Measurements from ENCODE around the gene TBL1XR1.

The TBL1XR1 gene

GRCh38 chr3:177122183-177122856 lies 75.0 kb downstream of the TBL1XR1 start:
- no peak for DNase-seq
- intact Hi-C loops (cut with DNase I), result loop anchor here (10.0 kb wide), 1 partner anchor 62 kb away; no protein-coding TSS in a partner anchor

- intact Hi-C loops (cut with DNase I), result loop anchor here (10.0 kb wide), 1 partner anchor 65 kb away; no protein-coding TSS in a partner anchor
- DNase-seq, result no peak
Measured at GRCh38 chr3:177119829-177120228, 77.5 kb downstream of the TBL1XR1 start.

- no peak for DNase-seq
Measured at GRCh38 chr3:177114253-177114652, 83.0 kb downstream of the TBL1XR1 start.

GRCh38 chr3:177111541-177111949 lies 85.7 kb downstream of the TBL1XR1 start:
- DNase-seq, result no peak
- intact Hi-C loops (cut with DNase I), result no loop called here

More at GRCh38 chr3:177114253-177114652, 83.0 kb downstream of the TBL1XR1 start:
- intact Hi-C loops (cut with DNase I), result no loop called here

- intact Hi-C loops (cut with DNase I), result no loop called here
- no peak for DNase-seq
Measured at GRCh38 chr3:177110895-177111294, 86.4 kb downstream of the TBL1XR1 start.

GRCh38 chr3:177110386-177110785 lies 86.9 kb downstream of the TBL1XR1 start:
- intact Hi-C loops (cut with DNase I), result no loop called here

GRCh38 chr3:177109688-177110330 lies 87.5 kb downstream of the TBL1XR1 start:
- intact Hi-C loops (cut with DNase I), result no loop called here
- no peak for DNase-seq

More at GRCh38 chr3:177110386-177110785, 86.9 kb downstream of the TBL1XR1 start:
- DNase-seq, result no peak

- intact Hi-C loops (cut with DNase I), result no loop called here
- no peak for DNase-seq
Measured at GRCh38 chr3:177108648-177109047, 88.6 kb downstream of the TBL1XR1 start.

GRCh38 chr3:177107461-177108239 lies 89.6 kb downstream of the TBL1XR1 start:
- no peak for DNase-seq
- intact Hi-C loops (cut with DNase I), result no loop called here

GRCh38 chr3:177106594-177106993 lies 90.7 kb downstream of the TBL1XR1 start:
- no peak for DNase-seq
- intact Hi-C loops (cut with DNase I), result no loop called here

GRCh38 chr3:177106184-177106583 lies 91.1 kb downstream of the TBL1XR1 start:
- DNase-seq, result no peak
- intact Hi-C loops (cut with DNase I), result no loop called here

- intact Hi-C loops (cut with DNase I), result no loop called here
- no peak for DNase-seq
Measured at GRCh38 chr3:177105623-177106022, 91.7 kb downstream of the TBL1XR1 start.

GRCh38 chr3:177104299-177104992 lies 92.8 kb downstream of the TBL1XR1 start:
- DNase-seq, result no peak
- intact Hi-C loops (cut with DNase I), result no loop called here

GRCh38 chr3:177102553-177102952 lies 94.7 kb downstream of the TBL1XR1 start:
- intact Hi-C loops (cut with DNase I), result no loop called here
- DNase-seq, result no peak

GRCh38 chr3:177098551-177098950 lies 98.7 kb downstream of the TBL1XR1 start:
- DNase-seq, result no peak
- intact Hi-C loops (cut with DNase I), result no loop called here

- intact Hi-C loops (cut with DNase I), result no loop called here
Measured at GRCh38 chr3:177096615-177097014, 100.7 kb downstream of the TBL1XR1 start.

GRCh38 chr3:177093966-177094365 lies 103.3 kb downstream of the TBL1XR1 start:
- DNase-seq, result no peak
- intact Hi-C loops (cut with DNase I), result no loop called here

More at GRCh38 chr3:177096615-177097014, 100.7 kb downstream of the TBL1XR1 start:
- no peak for DNase-seq

GRCh38 chr3:177089901-177090300 lies 107.4 kb downstream of the TBL1XR1 start:
- intact Hi-C loops (cut with DNase I), result no loop called here
- no peak for DNase-seq

- no peak for DNase-seq
- intact Hi-C loops (cut with DNase I), result no loop called here
Measured at GRCh38 chr3:177089110-177089509, 108.2 kb downstream of the TBL1XR1 start.

- intact Hi-C loops (cut with DNase I), result no loop called here
- no peak for DNase-seq
Measured at GRCh38 chr3:177085794-177086193, 111.5 kb downstream of the TBL1XR1 start.

GRCh38 chr3:177084616-177085015 lies 112.7 kb downstream of the TBL1XR1 start:
- intact Hi-C loops (cut with DNase I), result no loop called here
- DNase-seq, result no peak

Data from posterior cingulate gyrus (tissue), 11 donors.